GM18870 (cell line): ENCODE results near the gene RORB.

ENCODE experiments used
- ATAC-seq: cut with Tn5 transposase; IDR thresholded peaks from one replicate; pipeline ENCODE4 v1.9.1; 2021; ENCODE audit warnings: moderate library complexity; ENCODE audit not compliant: unreplicated experiment

The RORB gene

GRCh38 chr9:74577956-74578355 is 80.8 kb downstream of the RORB start:
- no peak for ATAC-seq

GRCh38 chr9:74589576-74589975 is 92.4 kb downstream of the RORB start:
- no peak for ATAC-seq

GRCh38 chr9:74595286-74595685 is 98.2 kb downstream of the RORB start:
- no peak for ATAC-seq

GRCh38 chr9:74598874-74599273 is 101.7 kb downstream of the RORB start:
- ATAC-seq = no peak

GRCh38 chr9:74609671-74610405 is 112.7 kb downstream of the RORB start:
- ATAC-seq = no peak

GRCh38 chr9:74610523-74611061 is 113.5 kb downstream of the RORB start:
- ATAC-seq = no peak

GRCh38 chr9:74630228-74630627 is 133.1 kb downstream of the RORB start:
- ATAC-seq = no peak

GRCh38 chr9:74639112-74639511 is 142.0 kb downstream of the RORB start:
- no peak for ATAC-seq

- no peak for ATAC-seq
Observed at GRCh38 chr9:74642376-74642775, 145.2 kb downstream of the RORB start.

- ATAC-seq = no peak
Observed at GRCh38 chr9:74643303-74643923, 146.3 kb downstream of the RORB start.

- no peak for ATAC-seq
Observed at GRCh38 chr9:74644023-74644422, 146.9 kb downstream of the RORB start.

GRCh38 chr9:74645007-74645639 is 148.0 kb downstream of the RORB start:
- no peak for ATAC-seq

GRCh38 chr9:74653410-74654080 is 156.4 kb downstream of the RORB start:
- no peak for ATAC-seq

- ATAC-seq = no peak
Observed at GRCh38 chr9:74662674-74663073, 165.5 kb downstream of the RORB start.

GRCh38 chr9:74663439-74663838 is 166.3 kb downstream of the RORB start:
- no peak for ATAC-seq

- no peak for ATAC-seq
Observed at GRCh38 chr9:74666625-74667316, 169.6 kb downstream of the RORB start.

- no peak for ATAC-seq
Observed at GRCh38 chr9:74672237-74672636, 175.1 kb downstream of the RORB start.

- no peak for ATAC-seq
Observed at GRCh38 chr9:74674077-74674476, 176.9 kb downstream of the RORB start.

- ATAC-seq = no peak
Observed at GRCh38 chr9:74681906-74682305, 184.8 kb downstream of the RORB start.

- ATAC-seq = no peak
Observed at GRCh38 chr9:74683322-74683721, 186.2 kb downstream of the RORB start.

GRCh38 chr9:74691058-74691457 is 193.9 kb downstream of the RORB start:
- no peak for ATAC-seq
